Measurements from ENCODE around the gene CDH23. TPM values are rescaled to one million over a fixed set of nuclear protein-coding genes. Genes with fewer than 3 reads are reported as not detected.
A peak's percentile ranks its signal among the peaks of the same experiment; 100 is the strongest.

CDH23 gene
- total RNA-seq, 1 donor from 2014 or later, result not detected

GRCh38 chr10:71835671-71836595, 439.2 kb downstream of the CDH23 start:
- Mint-ChIP-seq H3K9me3 (ENCODE audit: low read depth) (no peaks in the 10 kb centered on the region), H3K36me3 (ENCODE audit: low read depth) (peaks cover 7% of the 10 kb centered on the region), H3K4me1 (ENCODE audit: low read depth) (peaks cover 66% of the 10 kb centered on the region), H3K27me3 (ENCODE audit: low read depth) (no peaks in the 10 kb centered on the region), H3K27ac (ENCODE audit: unreplicated experiment) (peak overlapping the region; percentile 90), H3K4me3 (ENCODE audit: unreplicated experiment) (peak overlapping the region; percentile 0)
- no peak for TF ChIP-seq CTCF (IDR thresholded peaks at IDR 0.05)
- no peak for DNase-seq (ENCODE audit: low spot score)

GRCh38 chr10:71836596-71836974, 439.9 kb downstream of the CDH23 start:
- peaks cover 3% of the 10 kb centered on the region for H3K36me3 Mint-ChIP-seq (ENCODE audit: low read depth)
- no peak for TF ChIP-seq CTCF (IDR thresholded peaks at IDR 0.05)
- no peak for DNase-seq (ENCODE audit: low spot score)
- no peaks in the 10 kb centered on the region for H3K9me3 Mint-ChIP-seq (ENCODE audit: low read depth)
- H3K27ac Mint-ChIP-seq (ENCODE audit: unreplicated experiment), result peak overlapping the region; percentile 90
- H3K4me3 Mint-ChIP-seq (ENCODE audit: unreplicated experiment), result no peak overlapping the region
- H3K4me1 Mint-ChIP-seq (ENCODE audit: low read depth), result peaks cover 65% of the 10 kb centered on the region
- H3K27me3 Mint-ChIP-seq (ENCODE audit: low read depth), result no peaks in the 10 kb centered on the region

GRCh38 chr10:71837098-71837827, 440.5 kb downstream of the CDH23 start:
- TF ChIP-seq CTCF (IDR thresholded peaks at IDR 0.05), result peak; percentile 71
- Mint-ChIP-seq H3K4me1 (ENCODE audit: low read depth) (peaks cover 59% of the 10 kb centered on the region), H3K4me3 (ENCODE audit: unreplicated experiment) (no peak overlapping the region), H3K27ac (ENCODE audit: unreplicated experiment) (peak overlapping the region; percentile 90), H3K27me3 (ENCODE audit: low read depth) (no peaks in the 10 kb centered on the region), H3K36me3 (ENCODE audit: low read depth) (no peaks in the 10 kb centered on the region), H3K9me3 (ENCODE audit: low read depth) (no peaks in the 10 kb centered on the region)
- no peak for DNase-seq (ENCODE audit: low spot score)

GRCh38 chr10:71838264-71839211, 441.8 kb downstream of the CDH23 start:
- no peak for DNase-seq (ENCODE audit: low spot score)
- Mint-ChIP-seq H3K36me3 (ENCODE audit: low read depth) (no peaks in the 10 kb centered on the region), H3K4me3 (ENCODE audit: unreplicated experiment) (no peak overlapping the region), H3K4me1 (ENCODE audit: low read depth) (peaks cover 59% of the 10 kb centered on the region), H3K27me3 (ENCODE audit: low read depth) (no peaks in the 10 kb centered on the region), H3K27ac (ENCODE audit: unreplicated experiment) (peak overlapping the region; percentile 90), H3K9me3 (ENCODE audit: low read depth) (no peaks in the 10 kb centered on the region)
- no peak for TF ChIP-seq CTCF (IDR thresholded peaks at IDR 0.05)
